Thyroid gland (tissue), 4 donors: ENCODE results near the gene TEN1.

Source experiments
- POLR2A ChIP-seq, 2 donors: fragments of 450-650 bp; IDR thresholded peaks; one replicate each; pipeline ENCODE4 v1.6.1; 2017; ENCODE audit warnings: antibody characterized with exemption in 2 of 2, mild to moderate bottlenecking in 2 of 2, moderate library complexity in 1 of 2
- TF ChIP-seq, protein P1 (sequence below), 6 experiments: fragments of 200-600 bp in 3 of 6; fragments of 450-650 bp in 3 of 6; sonication (generic) in 3 of 6; IDR thresholded peaks; one replicate each; pipeline ENCODE4 v1.5.1; 2016 to 2019; ENCODE audit warnings: antibody characterized with exemption in 6 of 6, mild to moderate bottlenecking in 2 of 6, inconsistent platforms in 1 of 6, moderate library complexity in 1 of 6

GRCh38 chr17:75975757-75976174 is 3.3 kb upstream of the TEN1 start:
- TF ChIP-seq, protein P1, sequence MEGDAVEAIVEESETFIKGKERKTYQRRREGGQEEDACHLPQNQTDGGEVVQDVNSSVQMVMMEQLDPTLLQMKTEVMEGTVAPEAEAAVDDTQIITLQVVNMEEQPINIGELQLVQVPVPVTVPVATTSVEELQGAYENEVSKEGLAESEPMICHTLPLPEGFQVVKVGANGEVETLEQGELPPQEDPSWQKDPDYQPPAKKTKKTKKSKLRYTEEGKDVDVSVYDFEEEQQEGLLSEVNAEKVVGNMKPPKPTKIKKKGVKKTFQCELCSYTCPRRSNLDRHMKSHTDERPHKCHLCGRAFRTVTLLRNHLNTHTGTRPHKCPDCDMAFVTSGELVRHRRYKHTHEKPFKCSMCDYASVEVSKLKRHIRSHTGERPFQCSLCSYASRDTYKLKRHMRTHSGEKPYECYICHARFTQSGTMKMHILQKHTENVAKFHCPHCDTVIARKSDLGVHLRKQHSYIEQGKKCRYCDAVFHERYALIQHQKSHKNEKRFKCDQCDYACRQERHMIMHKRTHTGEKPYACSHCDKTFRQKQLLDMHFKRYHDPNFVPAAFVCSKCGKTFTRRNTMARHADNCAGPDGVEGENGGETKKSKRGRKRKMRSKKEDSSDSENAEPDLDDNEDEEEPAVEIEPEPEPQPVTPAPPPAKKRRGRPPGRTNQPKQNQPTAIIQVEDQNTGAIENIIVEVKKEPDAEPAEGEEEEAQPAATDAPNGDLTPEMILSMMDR (IDR thresholded peaks at IDR 0.05) = no peak
- TF ChIP-seq POLR2A (IDR thresholded peaks at IDR 0.05) = no peak
